GM06990 (cell line): ENCODE measurements around the gene ZNF831.
A peak's percentile ranks its signal among the peaks of the same experiment; 100 is the strongest.

Experiments
- DNase-seq: peaks from one replicate; pipeline ENCODE4 v3.0.0-alpha.2; 2011; ENCODE audit not compliant: insufficient read length; ENCODE audit errors: extremely low read depth
- H3K27me3 ChIP-seq: replicated peaks from 2 replicates; pipeline ENCODE4 v1.6.0; 2011; ENCODE audit warnings: low read length; ENCODE audit not compliant: control insufficient read depth, insufficient read depth
- H3K36me3 ChIP-seq: 2 replicates; pipeline ENCODE4 v1.5.1; 2011; ENCODE audit warnings: low read length; ENCODE audit not compliant: control insufficient read depth, insufficient read depth
- H3K4me3 ChIP-seq: replicated peaks from 2 replicates; pipeline ENCODE4 v1.5.1; 2011; ENCODE audit warnings: low read depth, mild to moderate bottlenecking, control low read depth, low read length
- TF ChIP-seq, protein P1 (sequence below): IDR thresholded peaks from 2 replicates; pipeline ENCODE4 v1.5.1; 2011; ENCODE audit warnings: low read length, control low read depth, mild to moderate bottlenecking, inconsistent platforms; ENCODE audit not compliant: insufficient read depth, poor library complexity, severe bottlenecking

ZNF831 gene

GRCh38 chr20:59163631-59164530 is at the start of gene ZNF831:
ZNF831 (plus strand) TSS chr20:59163821; CDS start chr20:59191020, 27,199 bp downstream.
- Histone ChIP-seq H3K36me3 (no peaks in the 10 kb centered on the region), H3K4me3 (peak within 1 kb of the TSS; percentile 17), H3K27me3 (peaks cover 2% of the 10 kb centered on the region)
- no peak for DNase-seq
- TF ChIP-seq, protein P1, sequence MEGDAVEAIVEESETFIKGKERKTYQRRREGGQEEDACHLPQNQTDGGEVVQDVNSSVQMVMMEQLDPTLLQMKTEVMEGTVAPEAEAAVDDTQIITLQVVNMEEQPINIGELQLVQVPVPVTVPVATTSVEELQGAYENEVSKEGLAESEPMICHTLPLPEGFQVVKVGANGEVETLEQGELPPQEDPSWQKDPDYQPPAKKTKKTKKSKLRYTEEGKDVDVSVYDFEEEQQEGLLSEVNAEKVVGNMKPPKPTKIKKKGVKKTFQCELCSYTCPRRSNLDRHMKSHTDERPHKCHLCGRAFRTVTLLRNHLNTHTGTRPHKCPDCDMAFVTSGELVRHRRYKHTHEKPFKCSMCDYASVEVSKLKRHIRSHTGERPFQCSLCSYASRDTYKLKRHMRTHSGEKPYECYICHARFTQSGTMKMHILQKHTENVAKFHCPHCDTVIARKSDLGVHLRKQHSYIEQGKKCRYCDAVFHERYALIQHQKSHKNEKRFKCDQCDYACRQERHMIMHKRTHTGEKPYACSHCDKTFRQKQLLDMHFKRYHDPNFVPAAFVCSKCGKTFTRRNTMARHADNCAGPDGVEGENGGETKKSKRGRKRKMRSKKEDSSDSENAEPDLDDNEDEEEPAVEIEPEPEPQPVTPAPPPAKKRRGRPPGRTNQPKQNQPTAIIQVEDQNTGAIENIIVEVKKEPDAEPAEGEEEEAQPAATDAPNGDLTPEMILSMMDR, result no peak

GRCh38 chr20:59117526-59117925 is 46.1 kb upstream of the ZNF831 start:
- TF ChIP-seq, protein P1, result no peak
- DNase-seq, result no peak
- Histone ChIP-seq H3K36me3 (no peaks in the 10 kb centered on the region), H3K27me3 (peaks cover 1% of the 10 kb centered on the region; the same call in 1 of the 2 replicates), H3K4me3 (no peak overlapping the region)

DNA sequence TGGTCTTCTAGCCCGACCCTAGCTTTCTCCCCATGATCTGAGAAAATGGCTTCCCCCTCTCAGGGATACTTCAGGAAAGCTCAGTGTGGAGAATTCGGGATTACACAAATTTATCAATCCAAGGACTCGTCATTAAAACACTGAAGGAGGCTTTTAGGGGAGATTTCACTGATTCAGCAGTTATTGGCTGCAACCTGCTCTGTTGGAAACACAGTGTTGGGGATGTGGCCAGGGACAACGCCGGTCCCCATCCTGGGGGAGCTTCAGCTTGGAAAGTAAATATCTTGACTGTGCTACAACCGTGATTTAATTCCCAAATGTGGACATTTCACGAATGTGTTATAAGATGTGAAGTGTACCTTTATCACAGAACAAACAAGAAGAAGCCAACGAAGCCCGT is 44.8 kb upstream of the ZNF831 start:
- H3K27me3 ChIP-seq, result peaks cover 1% of the 10 kb centered on the region; the same call in 1 of the 2 replicates
- no peaks in the 10 kb centered on the region for H3K36me3 ChIP-seq
- H3K4me3 ChIP-seq, result no peak overlapping the region
- DNase-seq, result no peak
- TF ChIP-seq, protein P1, result no peak

DNA sequence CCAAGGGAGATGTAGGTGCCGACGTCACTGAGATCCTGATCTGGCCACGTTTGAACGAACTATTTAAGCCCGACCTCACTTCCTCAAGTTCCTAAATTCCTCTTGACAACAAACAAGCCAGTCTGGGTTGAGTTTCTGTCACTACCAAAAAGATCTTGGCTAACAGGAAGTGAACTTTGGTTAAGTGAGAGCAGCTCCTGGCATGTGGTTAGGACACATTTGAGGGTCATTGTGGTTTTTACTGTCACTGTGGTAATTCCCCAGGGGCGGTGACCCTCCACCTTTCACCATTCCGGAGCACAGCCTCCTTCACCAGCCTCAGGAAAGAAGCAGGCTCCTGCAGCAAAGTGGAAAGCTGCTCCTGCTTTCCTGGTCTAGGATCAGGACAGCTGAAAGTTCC is 43.1 kb upstream of the ZNF831 start:
- H3K36me3 ChIP-seq, result no peaks in the 10 kb centered on the region
- H3K27me3 ChIP-seq, result peaks cover 1% of the 10 kb centered on the region; the same call in 1 of the 2 replicates
- no peak overlapping the region for H3K4me3 ChIP-seq
- peak; percentile 31 for DNase-seq
- TF ChIP-seq, protein P1, result no peak

DNA sequence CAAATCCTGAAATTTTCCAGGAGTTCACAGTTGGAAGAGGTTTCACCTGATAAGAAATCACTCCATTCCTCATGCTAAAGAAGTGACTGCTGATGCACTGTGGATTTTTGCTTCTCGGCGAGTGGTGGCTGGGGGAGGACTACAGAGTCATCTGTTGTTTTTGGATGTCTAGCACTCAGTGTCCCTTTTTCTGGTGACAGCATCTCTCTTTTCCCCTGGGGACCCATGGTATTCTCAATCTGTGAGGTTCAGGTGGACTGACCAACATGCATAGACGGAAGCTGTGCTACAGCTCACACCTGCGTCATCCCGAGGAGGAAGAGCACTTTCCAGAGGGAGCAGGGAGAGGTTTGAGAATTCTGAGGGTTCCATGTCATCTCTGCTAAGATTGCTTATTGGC is 42.7 kb upstream of the ZNF831 start:
- no peak for DNase-seq
- Histone ChIP-seq H3K4me3 (no peak overlapping the region), H3K36me3 (no peaks in the 10 kb centered on the region), H3K27me3 (peaks cover 1% of the 10 kb centered on the region; the same call in 1 of the 2 replicates)
- TF ChIP-seq, protein P1, result no peak
